A549 (cell line): ENCODE results near the gene ADGRL3.

Experiments used
- BHLHE40 ChIP-seq: IDR thresholded peaks from 2 replicates; pipeline ENCODE4 v1.6.1; 2012; ENCODE audit warnings: low read depth, low read length, inconsistent platforms
- CHD2 ChIP-seq: fragments of 150-350 bp; IDR thresholded peaks from 2 replicates; pipeline ENCODE4 v1.6.1; 2014; ENCODE audit warnings: low read length; ENCODE audit not compliant: partially characterized antibody
- EHMT2 ChIP-seq: fragments of 200-600 bp; sonication (generic); IDR thresholded peaks from 2 replicates; pipeline ENCODE4 v1.6.1; 2016; ENCODE audit warnings: antibody characterized with exemption, low read depth, mild to moderate bottlenecking, moderate library complexity
- EP300 ChIP-seq, 2 experiments: fragments of >200 bp; sonication (Bioruptor Twin); formaldehyde crosslinking; IDR thresholded peaks; 2 replicates in 1 of 2; 3 replicates in 1 of 2; pipeline ENCODE4 v1.6.1; 2016 to 2017
- HOXB13 ChIP-seq: fragments of 250-450 bp; sonication (Bioruptor Pico); IDR thresholded peaks from 2 replicates; pipeline ENCODE4 v1.5.0; 2020; ENCODE audit warnings: low read depth, mild to moderate bottlenecking, moderate library complexity
- POLR2A ChIP-seq: IDR thresholded peaks from 2 replicates; pipeline ENCODE4 v1.6.1; 2012; ENCODE audit warnings: mild to moderate bottlenecking, low read length
- ZFP36 ChIP-seq: fragments of 450-650 bp; IDR thresholded peaks from 2 replicates; pipeline ENCODE4 v1.6.1; 2014; ENCODE audit warnings: borderline replicate concordance; ENCODE audit not compliant: partially characterized antibody
- TF ChIP-seq, protein P1 (sequence below): fragments of >200 bp; sonication (Bioruptor Twin); formaldehyde crosslinking; IDR thresholded peaks from 3 replicates; pipeline ENCODE4 v1.5.1; 2016
- TF ChIP-seq, protein P2 (sequence below): fragments of 200-600 bp; sonication (generic); IDR thresholded peaks from 2 replicates; pipeline ENCODE4 v1.6.1; 2016; ENCODE audit warnings: antibody characterized with exemption, mild to moderate bottlenecking, moderate library complexity
- TF ChIP-seq, protein P3 (sequence below): fragments of 150-350 bp; IDR thresholded peaks from 2 replicates; pipeline ENCODE4 v1.6.1; 2014; ENCODE audit warnings: low read depth, mild to moderate bottlenecking, low read length

GRCh38 chr4:61773655-61774245 is 573.6 kb downstream of the ADGRL3 start:
- TF ChIP-seq, protein P1, sequence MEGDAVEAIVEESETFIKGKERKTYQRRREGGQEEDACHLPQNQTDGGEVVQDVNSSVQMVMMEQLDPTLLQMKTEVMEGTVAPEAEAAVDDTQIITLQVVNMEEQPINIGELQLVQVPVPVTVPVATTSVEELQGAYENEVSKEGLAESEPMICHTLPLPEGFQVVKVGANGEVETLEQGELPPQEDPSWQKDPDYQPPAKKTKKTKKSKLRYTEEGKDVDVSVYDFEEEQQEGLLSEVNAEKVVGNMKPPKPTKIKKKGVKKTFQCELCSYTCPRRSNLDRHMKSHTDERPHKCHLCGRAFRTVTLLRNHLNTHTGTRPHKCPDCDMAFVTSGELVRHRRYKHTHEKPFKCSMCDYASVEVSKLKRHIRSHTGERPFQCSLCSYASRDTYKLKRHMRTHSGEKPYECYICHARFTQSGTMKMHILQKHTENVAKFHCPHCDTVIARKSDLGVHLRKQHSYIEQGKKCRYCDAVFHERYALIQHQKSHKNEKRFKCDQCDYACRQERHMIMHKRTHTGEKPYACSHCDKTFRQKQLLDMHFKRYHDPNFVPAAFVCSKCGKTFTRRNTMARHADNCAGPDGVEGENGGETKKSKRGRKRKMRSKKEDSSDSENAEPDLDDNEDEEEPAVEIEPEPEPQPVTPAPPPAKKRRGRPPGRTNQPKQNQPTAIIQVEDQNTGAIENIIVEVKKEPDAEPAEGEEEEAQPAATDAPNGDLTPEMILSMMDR, result no peak
- no peak for TF ChIP-seq POLR2A
- TF ChIP-seq, protein P2, sequence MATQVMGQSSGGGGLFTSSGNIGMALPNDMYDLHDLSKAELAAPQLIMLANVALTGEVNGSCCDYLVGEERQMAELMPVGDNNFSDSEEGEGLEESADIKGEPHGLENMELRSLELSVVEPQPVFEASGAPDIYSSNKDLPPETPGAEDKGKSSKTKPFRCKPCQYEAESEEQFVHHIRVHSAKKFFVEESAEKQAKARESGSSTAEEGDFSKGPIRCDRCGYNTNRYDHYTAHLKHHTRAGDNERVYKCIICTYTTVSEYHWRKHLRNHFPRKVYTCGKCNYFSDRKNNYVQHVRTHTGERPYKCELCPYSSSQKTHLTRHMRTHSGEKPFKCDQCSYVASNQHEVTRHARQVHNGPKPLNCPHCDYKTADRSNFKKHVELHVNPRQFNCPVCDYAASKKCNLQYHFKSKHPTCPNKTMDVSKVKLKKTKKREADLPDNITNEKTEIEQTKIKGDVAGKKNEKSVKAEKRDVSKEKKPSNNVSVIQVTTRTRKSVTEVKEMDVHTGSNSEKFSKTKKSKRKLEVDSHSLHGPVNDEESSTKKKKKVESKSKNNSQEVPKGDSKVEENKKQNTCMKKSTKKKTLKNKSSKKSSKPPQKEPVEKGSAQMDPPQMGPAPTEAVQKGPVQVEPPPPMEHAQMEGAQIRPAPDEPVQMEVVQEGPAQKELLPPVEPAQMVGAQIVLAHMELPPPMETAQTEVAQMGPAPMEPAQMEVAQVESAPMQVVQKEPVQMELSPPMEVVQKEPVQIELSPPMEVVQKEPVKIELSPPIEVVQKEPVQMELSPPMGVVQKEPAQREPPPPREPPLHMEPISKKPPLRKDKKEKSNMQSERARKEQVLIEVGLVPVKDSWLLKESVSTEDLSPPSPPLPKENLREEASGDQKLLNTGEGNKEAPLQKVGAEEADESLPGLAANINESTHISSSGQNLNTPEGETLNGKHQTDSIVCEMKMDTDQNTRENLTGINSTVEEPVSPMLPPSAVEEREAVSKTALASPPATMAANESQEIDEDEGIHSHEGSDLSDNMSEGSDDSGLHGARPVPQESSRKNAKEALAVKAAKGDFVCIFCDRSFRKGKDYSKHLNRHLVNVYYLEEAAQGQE, result no peak
- TF ChIP-seq HOXB13 (CRISPR knock-in tag), result no peak
- no peak for TF ChIP-seq CHD2
- no peak for TF ChIP-seq EP300 (IDR thresholded peaks at IDR 0.05)
- TF ChIP-seq ZFP36, result no peak
- no peak for TF ChIP-seq EHMT2
- TF ChIP-seq BHLHE40, result no peak
- TF ChIP-seq, protein P3, sequence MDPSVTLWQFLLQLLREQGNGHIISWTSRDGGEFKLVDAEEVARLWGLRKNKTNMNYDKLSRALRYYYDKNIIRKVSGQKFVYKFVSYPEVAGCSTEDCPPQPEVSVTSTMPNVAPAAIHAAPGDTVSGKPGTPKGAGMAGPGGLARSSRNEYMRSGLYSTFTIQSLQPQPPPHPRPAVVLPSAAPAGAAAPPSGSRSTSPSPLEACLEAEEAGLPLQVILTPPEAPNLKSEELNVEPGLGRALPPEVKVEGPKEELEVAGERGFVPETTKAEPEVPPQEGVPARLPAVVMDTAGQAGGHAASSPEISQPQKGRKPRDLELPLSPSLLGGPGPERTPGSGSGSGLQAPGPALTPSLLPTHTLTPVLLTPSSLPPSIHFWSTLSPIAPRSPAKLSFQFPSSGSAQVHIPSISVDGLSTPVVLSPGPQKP, result no peak
